Suprapubic skin (tissue), 4 donors: ENCODE data around the gene ING1. TPM values are rescaled to one million over a fixed set of nuclear protein-coding genes. Genes with fewer than 3 reads are reported as not detected.

Experiments used
- DNase-seq, 2 donors: peaks; one replicate each; pipeline ENCODE4 v3.0.0-alpha.2; 2019; ENCODE audit warnings: low spot score in 2 of 2
- H3K27ac ChIP-seq: fragments of 200-600 bp; sonication (generic); one replicate; pipeline ENCODE4 v1.5.1; 2019
- H3K27me3 ChIP-seq: fragments of 200-600 bp; sonication (generic); one replicate; pipeline ENCODE4 v1.5.1; 2019
- H3K36me3 ChIP-seq: fragments of 200-600 bp; sonication (generic); one replicate; pipeline ENCODE4 v1.5.1; 2019
- H3K4me1 ChIP-seq: fragments of 200-600 bp; sonication (generic); one replicate; pipeline ENCODE4 v1.5.1; 2019
- H3K4me3 ChIP-seq: fragments of 200-600 bp; sonication (generic); one replicate; pipeline ENCODE4 v1.5.1; 2019; ENCODE audit warnings: mild to moderate bottlenecking
- H3K9me3 ChIP-seq: fragments of 200-600 bp; sonication (generic); one replicate; pipeline ENCODE4 v1.5.1; 2019
- CTCF ChIP-seq, 2 donors: fragments of 200-600 bp in 1 of 2; fragments of 450-650 bp in 1 of 2; sonication (generic) in 1 of 2; IDR thresholded peaks; one replicate each; pipeline ENCODE4 v1.5.1; 2016 to 2019; ENCODE audit warnings: antibody characterized with exemption in 2 of 2, mild to moderate bottlenecking in 1 of 2, moderate library complexity in 1 of 2
- EP300 ChIP-seq: sonication (generic); formaldehyde crosslinking; IDR thresholded peaks from one replicate; pipeline ENCODE4 v1.6.1; 2017; ENCODE audit warnings: antibody characterized with exemption
- POLR2A ChIP-seq, 2 donors: fragments of 450-650 bp; IDR thresholded peaks; one replicate each; pipeline ENCODE4 v1.6.1; 2017; ENCODE audit warnings: antibody characterized with exemption in 2 of 2, mild to moderate bottlenecking in 2 of 2, moderate library complexity in 2 of 2
- POLR2AphosphoS5 ChIP-seq, 3 donors: sonication (generic); formaldehyde crosslinking; IDR thresholded peaks; one replicate each; pipeline ENCODE4 v1.6.1; 2017; ENCODE audit warnings: antibody characterized with exemption in 3 of 3
- WGBS: methylation state at CpG from one replicate; pipeline ENCODE4 v1.1.5; 2018; 5-methylcytosine and 5-hydroxymethylcytosine counted together
- total RNA-seq, 4 donors: library from RNA; depleted of rRNA; stranded (reverse); fragments of >200 nt; gene quantifications; one replicate each; pipeline ENCODE4 v1.1.0, GENCODE V29; 2016

The ING1 gene
- total RNA-seq, 4 donors from 2014 or later = 10.6 to 25.7 (median 19.9) TPM

- Histone ChIP-seq H3K36me3 (peaks cover 88% of the 10 kb centered on the region), H3K27me3 (no peaks in the 10 kb centered on the region), H3K9me3 (no peaks in the 10 kb centered on the region), H3K27ac (no peak overlapping the region), H3K4me3 (no peak overlapping the region), H3K4me1 (no peaks in the 10 kb centered on the region)
- DNase-seq = no peak
- no peak for TF ChIP-seq POLR2AphosphoS5 (IDR thresholded peaks at IDR 0.05)
- no peak for TF ChIP-seq CTCF (IDR thresholded peaks at IDR 0.05)
- TF ChIP-seq POLR2A (IDR thresholded peaks at IDR 0.05) = no peak
- no peak for TF ChIP-seq EP300
- 92% methylated on average over 12 of the region's 12 CpGs for WGBS
Observed at GRCh38 chr13:110682746-110683145, 30.8 kb upstream of the ING1 start.

GRCh38 chr13:110683203-110683883 is 30.2 kb upstream of the ING1 start:
- Histone ChIP-seq H3K9me3 (no peaks in the 10 kb centered on the region), H3K36me3 (peaks cover 88% of the 10 kb centered on the region), H3K27me3 (no peaks in the 10 kb centered on the region), H3K4me1 (no peaks in the 10 kb centered on the region), H3K27ac (no peak overlapping the region), H3K4me3 (no peak overlapping the region)
- no peak for TF ChIP-seq EP300
- TF ChIP-seq POLR2AphosphoS5 (IDR thresholded peaks at IDR 0.05) = no peak
- TF ChIP-seq POLR2A (IDR thresholded peaks at IDR 0.05) = no peak
- TF ChIP-seq CTCF (IDR thresholded peaks at IDR 0.05) = no peak
- no peak for DNase-seq
- 83% methylated on average over 5 of the region's 5 CpGs for WGBS

- TF ChIP-seq POLR2AphosphoS5 (IDR thresholded peaks at IDR 0.05) (no peak), CTCF (IDR thresholded peaks at IDR 0.05) (no peak), POLR2A (IDR thresholded peaks at IDR 0.05) (no peak), EP300 (no peak)
- Histone ChIP-seq H3K4me3 (no peak overlapping the region), H3K27me3 (no peaks in the 10 kb centered on the region), H3K36me3 (peaks cover 88% of the 10 kb centered on the region), H3K27ac (no peak overlapping the region), H3K9me3 (no peaks in the 10 kb centered on the region), H3K4me1 (no peaks in the 10 kb centered on the region)
- no peak for DNase-seq
- WGBS = 98% methylated on average over 5 of the region's 5 CpGs
Observed at GRCh38 chr13:110683921-110684320, 29.6 kb upstream of the ING1 start.

- Histone ChIP-seq H3K27me3 (no peaks in the 10 kb centered on the region), H3K9me3 (no peaks in the 10 kb centered on the region), H3K27ac (no peak overlapping the region), H3K4me1 (no peaks in the 10 kb centered on the region), H3K36me3 (peaks cover 89% of the 10 kb centered on the region), H3K4me3 (no peak overlapping the region)
- TF ChIP-seq EP300 = no peak
- WGBS = 90% methylated on average over 8 of the region's 8 CpGs
- DNase-seq = no peak
Observed at GRCh38 chr13:110684388-110685056, 29.0 kb upstream of the ING1 start.

GRCh38 chr13:110685305-110686020 is 28.0 kb upstream of the ING1 start:
- Histone ChIP-seq H3K4me3 (no peak overlapping the region), H3K9me3 (no peaks in the 10 kb centered on the region), H3K27ac (no peak overlapping the region), H3K27me3 (no peaks in the 10 kb centered on the region), H3K4me1 (no peaks in the 10 kb centered on the region), H3K36me3 (peaks cover 81% of the 10 kb centered on the region)
- WGBS = 85% methylated on average over 11 of the region's 11 CpGs
- no peak for DNase-seq
- TF ChIP-seq CTCF (IDR thresholded peaks at IDR 0.05) = no peak
